ENCODE measurements around the gene LRP1B.

LRP1B gene

DNA sequence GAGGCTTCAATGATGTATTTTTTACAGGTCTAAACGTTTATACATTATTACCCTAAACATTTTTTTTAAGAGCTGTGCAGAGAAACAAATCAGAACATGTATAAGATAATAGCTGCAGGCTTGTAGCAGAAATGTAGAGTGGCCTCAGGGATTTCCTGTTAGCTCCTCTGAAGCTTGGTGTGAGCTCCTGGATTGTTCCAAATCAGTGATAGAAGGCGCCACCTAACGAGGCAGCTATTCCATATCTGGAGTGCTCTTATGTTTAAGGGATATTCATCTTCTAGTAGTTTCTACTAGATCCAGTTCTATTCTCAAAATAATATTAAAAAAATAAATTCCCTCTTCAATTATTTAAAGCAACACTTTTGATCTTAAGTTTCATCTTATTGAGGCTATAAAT lies 93.1 kb downstream of the LRP1B start:
- ATAC-seq: peak; percentile 86
- TF ChIP-seq SNAI2 (CRISPR knock-in tag; IDR thresholded peaks at IDR 0.05) (no peak), GLIS3 (CRISPR knock-in tag; IDR thresholded peaks at IDR 0.05) (no peak), PATZ1 (CRISPR knock-in tag; IDR thresholded peaks at IDR 0.05; ENCODE audit: borderline replicate concordance) (no peak), ZC3H10 (CRISPR knock-in tag; IDR thresholded peaks at IDR 0.05) (no peak)

GRCh38 chr2:142037066-142037465 lies 93.8 kb downstream of the LRP1B start:
- no peak for TF ChIP-seq TOX (CRISPR knock-in tag; IDR thresholded peaks at IDR 0.05; ENCODE audit: borderline replicate concordance)
- TF ChIP-seq, protein P1, sequence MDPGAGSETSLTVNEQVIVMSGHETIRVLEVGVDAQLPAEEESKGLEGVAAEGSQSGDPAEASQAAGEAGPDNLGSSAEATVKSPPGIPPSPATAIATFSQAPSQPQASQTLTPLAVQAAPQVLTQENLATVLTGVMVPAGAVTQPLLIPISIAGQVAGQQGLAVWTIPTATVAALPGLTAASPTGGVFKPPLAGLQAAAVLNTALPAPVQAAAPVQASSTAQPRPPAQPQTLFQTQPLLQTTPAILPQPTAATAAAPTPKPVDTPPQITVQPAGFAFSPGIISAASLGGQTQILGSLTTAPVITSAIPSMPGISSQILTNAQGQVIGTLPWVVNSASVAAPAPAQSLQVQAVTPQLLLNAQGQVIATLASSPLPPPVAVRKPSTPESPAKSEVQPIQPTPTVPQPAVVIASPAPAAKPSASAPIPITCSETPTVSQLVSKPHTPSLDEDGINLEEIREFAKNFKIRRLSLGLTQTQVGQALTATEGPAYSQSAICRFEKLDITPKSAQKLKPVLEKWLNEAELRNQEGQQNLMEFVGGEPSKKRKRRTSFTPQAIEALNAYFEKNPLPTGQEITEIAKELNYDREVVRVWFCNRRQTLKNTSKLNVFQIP (CRISPR knock-in tag; IDR thresholded peaks at IDR 0.05; ENCODE audit: borderline replicate concordance, low read depth): no peak
- TF ChIP-seq ZNF8 (CRISPR knock-in tag; IDR thresholded peaks at IDR 0.05): no peak
- TF ChIP-seq OSR1 (CRISPR knock-in tag; IDR thresholded peaks at IDR 0.05): no peak
- TF ChIP-seq CREB5 (CRISPR knock-in tag; IDR thresholded peaks at IDR 0.05; ENCODE audit: low read depth): no peak
- no peak for TF ChIP-seq RARB (CRISPR knock-in tag; IDR thresholded peaks at IDR 0.05)
- TF ChIP-seq BACH2 (CRISPR knock-in tag; IDR thresholded peaks at IDR 0.05; ENCODE audit: borderline replicate concordance): no peak
- no peak for TF ChIP-seq PPARA (CRISPR knock-in tag; IDR thresholded peaks at IDR 0.05; ENCODE audit: borderline replicate concordance)
- no peak for TF ChIP-seq ESRRG (CRISPR knock-in tag; IDR thresholded peaks at IDR 0.05)
- no peak for TF ChIP-seq ZNF70 (CRISPR knock-in tag; IDR thresholded peaks at IDR 0.05)
- no peak for TF ChIP-seq ZFP30 (CRISPR knock-in tag; IDR thresholded peaks at IDR 0.05)
- TF ChIP-seq ZC3H10 (CRISPR knock-in tag; IDR thresholded peaks at IDR 0.05): no peak
- no peak for TF ChIP-seq ZFP3 (CRISPR knock-in tag; IDR thresholded peaks at IDR 0.05)
- TF ChIP-seq PATZ1 (CRISPR knock-in tag; IDR thresholded peaks at IDR 0.05; ENCODE audit: borderline replicate concordance): no peak
- no peak for TF ChIP-seq SNAI2 (CRISPR knock-in tag; IDR thresholded peaks at IDR 0.05)
- TF ChIP-seq ISL1 (CRISPR knock-in tag; IDR thresholded peaks at IDR 0.05): no peak
- no peak for TF ChIP-seq TSHZ2 (CRISPR knock-in tag; IDR thresholded peaks at IDR 0.05)
- no peak for TF ChIP-seq GLIS3 (CRISPR knock-in tag; IDR thresholded peaks at IDR 0.05)
- no peak for TF ChIP-seq ARNTL (CRISPR knock-in tag; IDR thresholded peaks at IDR 0.05; ENCODE audit: borderline replicate concordance, low read depth)
- no peak for TF ChIP-seq ZNF565 (CRISPR knock-in tag; conservative IDR thresholded peaks at IDR 0.05; ENCODE audit: low read depth)
- ATAC-seq: peak; percentile 93

- no peak for ATAC-seq
- TF ChIP-seq SNAI2 (CRISPR knock-in tag; IDR thresholded peaks at IDR 0.05): no peak
- no peak for TF ChIP-seq OSR1 (CRISPR knock-in tag; IDR thresholded peaks at IDR 0.05)
- no peak for TF ChIP-seq ZFP3 (CRISPR knock-in tag; IDR thresholded peaks at IDR 0.05)
- no peak for TF ChIP-seq ZNF565 (CRISPR knock-in tag; conservative IDR thresholded peaks at IDR 0.05; ENCODE audit: low read depth)
- TF ChIP-seq BACH2 (CRISPR knock-in tag; IDR thresholded peaks at IDR 0.05; ENCODE audit: borderline replicate concordance): no peak
- no peak for TF ChIP-seq CSDC2 (CRISPR knock-in tag; IDR thresholded peaks at IDR 0.05)
- TF ChIP-seq ESRRG (CRISPR knock-in tag; IDR thresholded peaks at IDR 0.05): no peak
- no peak for TF ChIP-seq GLIS3 (CRISPR knock-in tag; IDR thresholded peaks at IDR 0.05)
- TF ChIP-seq CREB5 (CRISPR knock-in tag; IDR thresholded peaks at IDR 0.05; ENCODE audit: low read depth): no peak
- TF ChIP-seq, protein P1 (CRISPR knock-in tag; IDR thresholded peaks at IDR 0.05; ENCODE audit: borderline replicate concordance, low read depth): no peak
- TF ChIP-seq ZNF70 (CRISPR knock-in tag; IDR thresholded peaks at IDR 0.05): no peak
- TF ChIP-seq TOX (CRISPR knock-in tag; IDR thresholded peaks at IDR 0.05; ENCODE audit: borderline replicate concordance): no peak
- TF ChIP-seq TSHZ2 (CRISPR knock-in tag; IDR thresholded peaks at IDR 0.05): no peak
- TF ChIP-seq ZFP30 (CRISPR knock-in tag; IDR thresholded peaks at IDR 0.05): no peak
Observed at GRCh38 chr2:142033393-142033792, 97.4 kb downstream of the LRP1B start.

Measured in SK-N-SH treated with all-trans-retinoic acid at 6 μM for 48 hours (cell line).